IMR-90 (cell line): ENCODE measurements around the gene RAB1B.

Experiments
- BHLHE40 ChIP-seq: fragments of 150-350 bp; IDR thresholded peaks from 2 replicates; pipeline ENCODE4 v1.6.1; 2016; ENCODE audit warnings: mild to moderate bottlenecking, low read depth, low read length
- CEBPB ChIP-seq: IDR thresholded peaks from 2 replicates; pipeline ENCODE4 v1.6.1; 2012; ENCODE audit warnings: low read depth, low read length, improper control_type of control experiment
- CHD1 ChIP-seq: IDR thresholded peaks from 2 replicates; pipeline ENCODE4 v1.6.1; 2012; ENCODE audit warnings: low read depth, low read length, improper control_type of control experiment
- CTCF ChIP-seq: conservative IDR thresholded peaks from 2 replicates; pipeline ENCODE4 v1.5.1; 2012; ENCODE audit warnings: mild to moderate bottlenecking, low read depth, low read length, improper control_type of control experiment
- FOS ChIP-seq: fragments of 150-350 bp; IDR thresholded peaks from 2 replicates; pipeline ENCODE4 v1.6.1; 2016; ENCODE audit warnings: low read depth, low read length
- POLR2A ChIP-seq: IDR thresholded peaks from 2 replicates; pipeline ENCODE4 v1.6.1; 2012; ENCODE audit warnings: mild to moderate bottlenecking, low read depth, low read length
- RCOR1 ChIP-seq: IDR thresholded peaks from 2 replicates; pipeline ENCODE4 v1.6.1; 2012; ENCODE audit warnings: mild to moderate bottlenecking, low read length, improper control_type of control experiment; ENCODE audit not compliant: insufficient replicate concordance

GRCh38 chr11:66326261-66327111 is 58.0 kb downstream of the RAB1B start:
- TF ChIP-seq FOS (no peak), CHD1 (no peak), CTCF (no peak), POLR2A (no peak), CEBPB (no peak), BHLHE40 (peak; percentile 33; the same call in 1 of the 2 replicates), RCOR1 (no peak)
